Activated T-helper 1 cell treated with Interleukin-2 at 50 U/mL for 16 hours (primary cell): ENCODE measurements around the gene SHCBP1L.
"Not testable (repeated sequence)": the region's sequence is repeated elsewhere in the genome, so short reads cannot be mapped to it uniquely, and the experiment has no call there.

Experiments
- DNase-seq: peaks from one replicate; pipeline ENCODE4 v3.0.0-alpha.2; 2020; ENCODE audit warnings: low read depth

SHCBP1L gene

GRCh38 chr1:182965096-182965495, 12.1 kb upstream of the SHCBP1L start:
- DNase-seq, result no peak

- DNase-seq, result no peak
Observed at GRCh38 chr1:182962554-182963115, 9.7 kb upstream of the SHCBP1L start.

- DNase-seq, result no peak
Observed at GRCh38 chr1:182960046-182960445, 7.1 kb upstream of the SHCBP1L start.

- DNase-seq, result no peak
Observed at GRCh38 chr1:182957902-182958395, 5.0 kb upstream of the SHCBP1L start.

GRCh38 chr1:182956708-182957365, 3.9 kb upstream of the SHCBP1L start:
- no peak for DNase-seq

GRCh38 chr1:182955596-182956588, 2.9 kb upstream of the SHCBP1L start:
- DNase-seq, result no peak

- no peak for DNase-seq
Observed at GRCh38 chr1:182953826-182954225, 860 bp upstream of the SHCBP1L start.

- not testable (repeated sequence) for DNase-seq
Observed at GRCh38 chr1:182943336-182943735, 9.6 kb downstream of the SHCBP1L start.

- not testable (repeated sequence) for DNase-seq
Observed at GRCh38 chr1:182942145-182942544, 10.8 kb downstream of the SHCBP1L start.

GRCh38 chr1:182939413-182939812, 13.6 kb downstream of the SHCBP1L start:
- DNase-seq, result no peak

GRCh38 chr1:182935716-182936115, 17.2 kb downstream of the SHCBP1L start:
- no peak for DNase-seq

- DNase-seq, result no peak
Observed at GRCh38 chr1:182930985-182931384, 22.0 kb downstream of the SHCBP1L start.

- no peak for DNase-seq
Observed at GRCh38 chr1:182927693-182928433, 25.1 kb downstream of the SHCBP1L start.

GRCh38 chr1:182925661-182926060, 27.3 kb downstream of the SHCBP1L start:
- DNase-seq, result no peak

- no peak for DNase-seq
Observed at GRCh38 chr1:182917378-182917777, 35.6 kb downstream of the SHCBP1L start.

GRCh38 chr1:182913401-182913800, 39.6 kb downstream of the SHCBP1L start:
- no peak for DNase-seq

- no peak for DNase-seq
Observed at GRCh38 chr1:182910143-182910542, 42.8 kb downstream of the SHCBP1L start.

- no peak for DNase-seq
Observed at GRCh38 chr1:182909578-182909977, 43.4 kb downstream of the SHCBP1L start.

- DNase-seq, result no peak
Observed at GRCh38 chr1:182905321-182905720, 47.6 kb downstream of the SHCBP1L start.

- not testable (repeated sequence) for DNase-seq
Observed at GRCh38 chr1:182901946-182902345, 51.0 kb downstream of the SHCBP1L start.

GRCh38 chr1:182897696-182898095, 55.3 kb downstream of the SHCBP1L start:
- no peak for DNase-seq
